ENCODE results near the gene NDUFS8. TPM values are rescaled to one million over a fixed set of nuclear protein-coding genes. Genes with fewer than 3 reads are reported as not detected.

Gene NDUFS8
- 256 to 362 TPM (median 333 TPM) in 5 replicates for total RNA-seq (2022; extraction: Qiagen RNA extraction)

GRCh38 chr11:68030318-68031143 is at the start of gene NDUFS8:
Gene NDUFS8 (plus strand): TSS chr11:68030681. CDS start chr11:68032152, 1,471 bp downstream.

GRCh38 chr11:68003846-68004550 is 26.5 kb upstream of the NDUFS8 start, which contains the start of gene UNC93B1:
Gene UNC93B1 (minus strand): TSS chr11:68004097. CDS start chr11:68004043, 54 bp downstream.

GRCh38 chr11:68010090-68011041 is 20.1 kb upstream of the NDUFS8 start, which contains the start of gene ALDH3B1:
Gene ALDH3B1 (plus strand): TSS chr11:68010327. CDS start chr11:68015298, 4,971 bp downstream.

GRCh38 chr11:68038718-68039525 is 8.4 kb downstream of the NDUFS8 start, which contains the start of gene TCIRG1:
Gene TCIRG1 (plus strand): TSS chr11:68039025. CDS start chr11:68041272, 2,247 bp downstream.

Other genes starting within 250 kb of the NDUFS8 start
- 48.3 to 78.7 TPM (median 69.8 TPM) in 5 replicates for gene UNC93B1, start 26.6 kb upstream of the NDUFS8 start, total RNA-seq (2022; extraction: Qiagen RNA extraction)
- gene ALDH3B1, start 20.4 kb upstream of the NDUFS8 start, total RNA-seq (2022; extraction: Qiagen RNA extraction) = 107 to 145 TPM (median 128 TPM) in 5 replicates
- gene TCIRG1, start 8.3 kb downstream of the NDUFS8 start, total RNA-seq (2022; extraction: Qiagen RNA extraction) = 51.9 to 136 TPM (median 107 TPM) in 5 replicates
- 34.3 to 41.6 TPM (median 39.2 TPM) in 5 replicates for gene CHKA, start 90.7 kb downstream of the NDUFS8 start, total RNA-seq (2022; extraction: Qiagen RNA extraction)
- 20.4 to 26.6 TPM (median 24.4 TPM) in 5 replicates for gene KMT5B, start 182.6 kb downstream of the NDUFS8 start, total RNA-seq (2022; extraction: Qiagen RNA extraction)
- 54.1 to 63.2 TPM (median 61.7 TPM) in 5 replicates for gene C11orf24, start 241.3 kb downstream of the NDUFS8 start, total RNA-seq (2022; extraction: Qiagen RNA extraction)